EH (cell line): ENCODE data around the gene PLXNC1.

Source experiments
- DNase-seq: peaks from one replicate; pipeline ENCODE4 v3.0.0-alpha.2; 2015; ENCODE audit warnings: low read depth

Gene PLXNC1

GRCh38 chr12:94133964-94134795 lies 14.2 kb upstream of the PLXNC1 start:
- peak; percentile 68 for DNase-seq

DNA sequence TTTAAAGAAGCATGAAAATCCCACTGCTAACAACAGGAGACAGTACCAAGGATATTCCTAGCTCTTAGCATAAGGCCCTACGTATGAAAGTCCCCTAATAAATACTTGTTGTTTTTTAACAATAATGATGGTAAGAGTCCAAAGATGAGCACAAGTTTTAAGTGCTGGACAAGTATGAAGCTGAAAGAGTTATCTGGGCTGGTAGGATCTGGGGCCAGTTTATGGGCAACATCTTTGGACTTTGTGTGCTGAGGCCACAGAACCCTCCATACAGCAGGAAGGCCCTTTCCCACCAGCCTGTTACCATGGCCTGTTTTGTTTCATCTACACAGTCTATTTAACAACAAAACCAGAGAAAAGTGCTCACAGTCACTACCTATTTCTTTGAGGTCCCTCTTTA lies 12.5 kb upstream of the PLXNC1 start:
- DNase-seq, result no peak

- DNase-seq, result no peak
Observed at GRCh38 chr12:94139816-94140215, 8.6 kb upstream of the PLXNC1 start.

GRCh38 chr12:94140556-94140955 lies 7.8 kb upstream of the PLXNC1 start:
- DNase-seq, result peak; percentile 50

DNA sequence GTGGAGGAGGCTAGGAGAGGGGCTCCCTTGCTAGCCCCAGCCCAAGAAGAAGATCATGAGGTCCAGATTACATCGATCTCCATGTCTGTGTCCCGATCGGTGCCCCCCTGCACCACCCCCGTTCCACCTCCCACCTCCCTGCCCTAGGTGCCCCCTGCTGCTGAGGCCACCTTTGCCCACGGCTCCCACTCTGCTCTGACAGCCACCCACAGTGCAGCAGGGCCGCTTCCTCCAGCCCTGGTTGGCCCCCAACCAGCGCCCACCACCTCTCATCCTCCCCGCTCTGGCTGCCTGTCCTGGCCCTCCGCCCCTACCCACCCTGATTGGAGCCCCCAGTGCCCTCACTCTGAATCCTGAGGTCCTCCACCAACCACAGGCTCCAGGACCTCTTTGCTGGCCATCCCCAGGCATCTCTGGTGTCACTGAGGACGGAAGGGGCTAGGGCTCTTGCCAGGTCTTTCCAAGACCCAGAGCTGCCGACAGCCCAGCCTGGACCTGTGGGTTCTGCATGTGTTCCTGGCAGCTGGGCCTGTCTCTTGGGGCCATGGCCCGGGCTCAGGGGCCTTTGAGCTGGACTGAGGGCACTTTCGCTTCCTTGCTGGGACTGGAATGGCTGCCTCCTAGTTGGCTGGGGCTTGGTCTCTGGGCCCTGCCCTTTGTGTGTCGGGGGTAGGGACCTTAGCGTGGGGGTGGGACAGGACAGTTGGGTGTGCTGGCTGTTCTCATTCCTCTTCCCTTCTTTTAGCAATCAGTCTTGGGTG lies 7.2 kb upstream of the PLXNC1 start:
- no peak for DNase-seq

DNA sequence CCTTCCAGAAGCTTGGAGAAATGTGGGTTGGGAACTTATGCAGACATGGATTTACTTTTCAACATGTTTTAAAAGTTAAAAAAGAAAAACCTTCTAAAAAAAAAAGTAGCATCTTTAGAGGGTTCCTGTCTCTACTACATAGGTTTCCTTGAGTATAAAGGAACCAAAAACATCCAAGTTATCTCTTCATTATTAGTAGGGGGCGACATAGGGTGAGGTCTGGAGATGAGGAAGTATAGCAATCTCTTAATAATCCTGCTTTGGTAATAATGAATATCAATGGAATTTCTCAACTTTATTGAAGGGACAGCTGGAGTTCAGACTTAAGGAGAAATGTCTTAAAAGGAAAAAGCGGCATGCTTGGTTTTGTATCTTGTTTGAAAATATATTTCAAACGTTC lies 6.5 kb upstream of the PLXNC1 start:
- DNase-seq, result no peak

- no peak for DNase-seq
Observed at GRCh38 chr12:94143438-94143837, 4.9 kb upstream of the PLXNC1 start.

- DNase-seq, result no peak
Observed at GRCh38 chr12:94143951-94144350, 4.4 kb upstream of the PLXNC1 start.

DNA sequence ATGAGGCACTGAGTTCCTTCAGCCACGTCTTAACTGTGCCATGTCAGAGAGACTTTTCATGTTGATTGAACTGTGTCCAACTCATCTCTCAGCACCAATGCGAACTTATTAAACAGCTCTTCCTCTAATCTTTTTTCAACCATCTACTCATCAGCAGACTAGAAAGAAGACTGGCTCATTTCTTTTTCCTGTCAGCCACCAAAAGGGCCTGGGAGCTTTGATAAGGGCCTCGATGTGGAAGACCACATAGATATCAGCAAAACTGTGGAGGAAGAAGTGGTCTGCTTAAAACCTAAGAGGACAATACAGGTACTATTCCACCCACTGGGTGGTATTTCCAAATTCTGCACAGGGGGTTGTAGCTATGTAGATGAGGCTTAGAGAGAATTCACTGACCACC lies 3.6 kb upstream of the PLXNC1 start:
- DNase-seq, result no peak

DNA sequence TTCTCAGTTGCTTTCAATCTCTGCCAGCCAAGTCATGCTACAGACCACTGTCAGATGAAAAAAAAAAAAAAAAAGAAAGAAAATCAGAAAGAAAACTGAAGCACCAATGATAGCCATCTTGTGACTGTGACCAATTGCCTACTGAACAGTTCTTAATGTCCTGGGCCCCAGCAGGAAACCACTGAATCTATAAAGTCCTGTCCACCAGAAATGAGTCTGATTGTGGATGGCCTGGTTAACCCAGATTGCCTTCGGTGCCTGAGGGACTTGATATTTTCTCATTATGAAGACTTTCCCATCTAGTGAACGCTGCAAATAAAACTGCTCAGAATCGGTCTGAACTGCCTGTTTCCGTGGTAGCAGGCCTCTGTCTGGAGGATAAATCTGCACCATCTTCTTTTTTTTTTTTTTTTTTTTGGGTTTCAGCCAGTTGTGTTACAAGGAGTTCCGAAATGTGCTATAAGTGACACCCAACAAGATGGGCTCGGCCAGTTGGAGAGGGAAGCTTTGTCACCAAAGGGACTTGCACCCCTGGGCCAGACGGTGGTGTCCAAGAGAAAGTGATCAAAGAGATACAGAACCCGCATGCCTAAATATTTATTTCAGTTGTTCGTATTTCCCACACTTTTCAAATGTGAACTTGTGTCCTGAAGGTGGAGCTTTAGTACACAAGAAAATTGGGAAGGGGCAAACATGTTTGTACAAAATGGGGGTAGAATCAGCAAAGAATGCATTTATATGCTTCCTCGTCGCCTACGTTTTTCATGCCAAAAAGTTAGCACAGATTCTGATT lies 3.0 kb upstream of the PLXNC1 start:
- DNase-seq, result peak; percentile 65

GRCh38 chr12:94146166-94146936 lies 2.0 kb upstream of the PLXNC1 start:
- peak; percentile 30 for DNase-seq

DNA sequence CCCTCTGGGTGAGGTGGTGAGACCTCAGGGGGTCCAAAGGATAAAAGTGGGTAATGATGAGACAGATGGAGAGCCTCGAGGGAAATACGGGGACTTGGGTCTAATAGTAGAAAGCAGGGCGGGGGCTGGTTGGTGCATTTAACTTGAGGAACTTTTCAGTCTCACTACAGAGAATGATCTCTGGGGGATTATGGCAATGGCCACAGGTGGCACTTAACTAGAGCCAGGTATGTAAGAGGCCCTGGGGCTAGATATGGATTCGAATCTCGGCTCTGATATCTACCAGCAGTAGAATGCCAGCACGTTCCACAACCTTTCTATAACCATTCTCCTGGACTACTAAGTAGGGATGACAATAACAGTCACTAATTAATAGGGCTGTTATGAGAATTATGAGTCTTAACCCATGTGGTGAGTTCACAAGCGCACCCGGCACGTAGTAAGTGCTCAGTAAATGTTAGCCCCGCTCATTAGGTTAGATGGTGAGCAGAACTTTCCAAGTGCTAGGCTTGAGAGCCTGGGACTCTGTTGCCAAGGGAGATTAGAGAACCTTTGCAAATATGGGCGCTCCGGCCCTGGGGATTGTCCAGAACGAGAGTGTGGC lies 888 bp upstream of the PLXNC1 start:
- DNase-seq, result no peak

- no peak for DNase-seq
Observed at GRCh38 chr12:94148739-94149118, 352 bp downstream of the PLXNC1 start.

- peak; percentile 64 for DNase-seq
Observed at GRCh38 chr12:94149119-94149780, 873 bp downstream of the PLXNC1 start.

- DNase-seq, result peak; percentile 48
Observed at GRCh38 chr12:94149781-94150239, 1.4 kb downstream of the PLXNC1 start.

GRCh38 chr12:94150240-94151121 lies 2.1 kb downstream of the PLXNC1 start:
- no peak for DNase-seq

DNA sequence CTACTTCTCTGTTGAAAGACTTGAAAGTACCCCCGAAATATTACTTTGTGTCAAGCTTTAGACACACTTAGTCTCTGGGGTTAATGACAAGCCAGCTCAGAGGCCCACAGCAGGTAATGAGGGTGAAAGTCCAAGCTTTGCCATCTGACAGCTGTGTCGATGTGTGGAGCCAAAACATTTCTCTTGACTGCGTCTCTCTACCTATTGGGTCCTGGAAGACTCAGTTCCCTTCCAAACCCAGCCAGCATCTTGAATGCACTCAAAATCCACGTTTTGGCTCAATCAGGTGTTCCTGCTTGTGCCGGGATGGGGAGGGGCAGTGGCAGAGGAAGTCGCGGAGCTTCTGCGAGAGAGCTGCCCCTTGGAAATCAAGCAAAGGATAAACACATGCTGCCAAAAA lies 3.2 kb downstream of the PLXNC1 start:
- no peak for DNase-seq

DNA sequence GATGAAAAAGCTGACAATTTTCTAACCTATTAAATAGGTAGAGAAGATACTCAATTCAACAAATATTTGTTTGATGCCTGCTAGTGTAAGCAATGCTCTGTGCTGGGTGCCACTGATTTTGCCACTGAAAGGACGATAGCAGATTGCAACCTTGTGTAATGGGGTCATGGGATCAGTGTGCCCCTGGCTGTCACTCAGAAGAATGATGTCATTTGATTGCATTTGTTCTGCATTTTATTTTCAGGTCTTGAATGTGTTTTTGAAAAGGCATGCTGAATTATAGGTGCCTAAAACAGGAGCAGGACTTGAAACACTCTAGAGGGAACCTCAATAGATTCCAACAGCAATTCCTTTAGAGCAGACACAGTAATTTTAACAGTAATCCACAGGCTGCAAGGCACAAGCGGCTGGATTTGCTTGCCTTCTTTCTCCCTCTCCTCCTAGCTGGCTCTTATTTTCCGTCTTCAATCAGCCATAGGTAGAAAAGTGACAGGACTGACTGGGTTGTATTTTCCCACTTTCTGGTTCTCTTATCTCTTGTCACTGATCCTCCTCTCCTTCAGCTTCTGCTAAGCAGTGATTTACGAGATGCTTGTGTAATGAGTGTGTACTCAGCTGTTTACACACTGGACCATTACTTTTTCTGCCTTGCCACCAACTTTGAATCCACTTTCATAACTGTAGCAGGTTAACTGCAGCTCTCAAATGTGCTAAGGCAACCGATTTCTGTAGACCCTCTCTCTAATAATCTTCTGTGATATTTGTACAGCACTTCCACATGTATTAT lies 4.1 kb downstream of the PLXNC1 start:
- peak; percentile 27 for DNase-seq

DNA sequence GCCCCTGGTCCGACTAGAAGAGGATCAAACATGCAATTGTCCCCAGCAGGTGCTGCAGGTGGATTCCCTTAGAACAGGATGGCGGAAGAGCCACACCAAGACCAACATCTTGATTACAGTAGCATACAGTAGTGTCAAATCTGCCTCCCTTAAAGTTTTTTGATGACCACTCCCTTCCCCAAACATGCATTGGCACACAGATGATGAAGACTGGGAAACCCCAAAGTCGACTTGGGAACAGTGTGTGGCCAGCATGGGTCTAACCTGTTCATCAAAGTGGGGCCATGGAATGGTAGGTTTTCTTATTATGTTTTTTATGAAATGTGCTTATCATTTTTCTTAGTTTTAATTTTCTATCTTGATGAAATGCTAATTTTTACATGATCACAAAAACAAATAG lies 8.8 kb downstream of the PLXNC1 start:
- no peak for DNase-seq
